GM21528 (cell line): Measurements from ENCODE around the gene ELOVL3.
"Not testable (repeated sequence)": the region's sequence is repeated elsewhere in the genome, so short reads cannot be mapped to it uniquely, and the experiment has no call there.

ENCODE experiments used
- ATAC-seq: cut with Tn5 transposase; IDR thresholded peaks from one replicate; pipeline ENCODE4 v1.9.1; 2021; ENCODE audit warnings: mild to moderate bottlenecking, moderate library complexity; ENCODE audit not compliant: unreplicated experiment, low FRiP score

Gene ELOVL3

GRCh38 chr10:102246261-102246660 lies 20.2 kb downstream of the ELOVL3 start:
- ATAC-seq = no peak

DNA sequence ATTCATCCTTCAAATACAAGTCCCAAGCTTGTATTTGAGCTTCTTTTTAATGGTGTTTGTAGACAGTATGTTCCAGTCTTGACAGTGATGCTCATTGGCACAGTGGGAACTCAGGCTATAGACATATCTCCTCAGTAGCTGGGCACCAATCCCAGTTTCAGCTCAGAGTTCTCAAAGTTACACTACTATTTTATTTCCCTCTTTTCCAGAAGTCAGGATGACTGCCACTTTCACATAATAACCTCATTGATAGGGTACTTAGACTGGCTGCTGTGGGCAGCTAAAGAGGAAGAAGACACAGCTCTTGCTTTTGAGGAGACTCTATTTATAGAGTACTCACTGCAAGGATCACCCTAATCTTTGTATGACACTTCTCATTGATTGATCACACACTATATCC lies 21.6 kb downstream of the ELOVL3 start:
- ATAC-seq = no peak

DNA sequence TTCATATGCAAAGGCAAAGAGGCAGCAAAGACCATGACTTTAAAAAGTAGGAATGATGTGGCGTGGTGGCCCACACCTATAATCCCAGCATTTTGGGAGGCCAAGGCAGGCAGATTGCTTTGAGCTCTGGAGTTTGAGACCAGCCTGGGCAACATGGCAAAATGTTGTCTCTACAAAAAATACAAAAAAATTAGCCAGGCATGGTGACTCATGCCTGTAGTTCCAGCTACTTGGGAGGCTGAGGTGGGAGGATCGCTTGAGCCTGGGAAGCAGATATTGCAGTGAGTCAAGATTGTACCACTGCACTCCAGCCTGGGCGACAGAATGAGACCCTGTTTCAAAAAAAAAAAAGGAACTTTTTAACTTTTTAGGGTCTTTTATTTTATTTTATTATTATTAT lies 26.4 kb downstream of the ELOVL3 start:
- not testable (repeated sequence) for ATAC-seq

DNA sequence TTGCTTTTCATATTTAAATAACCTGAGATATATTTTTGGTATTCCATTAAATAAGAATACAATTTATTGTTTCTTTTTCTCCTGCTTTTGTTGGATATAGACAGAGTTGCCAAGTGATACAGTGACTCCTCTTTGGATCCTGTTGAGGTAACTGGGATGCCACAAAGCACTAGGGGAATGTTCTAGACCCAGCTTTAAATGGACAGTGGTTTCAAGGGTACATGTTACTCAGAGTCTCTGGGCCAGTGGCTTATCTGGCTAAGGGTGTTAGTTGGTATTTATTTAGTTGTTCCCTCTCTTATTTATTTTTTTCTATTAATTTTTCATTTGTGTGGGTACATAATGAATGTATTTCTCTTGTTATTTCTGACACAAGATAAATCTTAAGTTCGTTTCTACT lies 28.3 kb downstream of the ELOVL3 start:
- ATAC-seq = no peak

DNA sequence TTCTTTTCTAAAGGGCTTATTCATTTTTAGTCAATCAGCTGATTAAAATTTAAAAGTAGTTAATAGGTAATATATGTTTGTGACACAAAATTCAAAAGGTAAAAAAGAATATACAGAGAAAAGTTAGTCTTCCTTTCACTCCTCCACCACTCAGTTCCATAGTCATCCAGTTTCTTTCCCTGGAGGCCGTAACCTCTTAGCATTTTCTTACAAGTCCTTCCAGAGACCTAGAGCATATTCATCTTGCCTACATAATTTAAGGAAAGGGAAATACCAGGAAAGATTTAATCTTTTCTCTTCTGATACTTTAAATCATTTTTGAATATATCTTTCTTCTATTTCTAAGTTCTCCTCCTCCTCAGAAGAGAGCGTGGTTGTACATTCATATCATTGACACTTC lies 29.3 kb downstream of the ELOVL3 start:
- ATAC-seq = no peak

DNA sequence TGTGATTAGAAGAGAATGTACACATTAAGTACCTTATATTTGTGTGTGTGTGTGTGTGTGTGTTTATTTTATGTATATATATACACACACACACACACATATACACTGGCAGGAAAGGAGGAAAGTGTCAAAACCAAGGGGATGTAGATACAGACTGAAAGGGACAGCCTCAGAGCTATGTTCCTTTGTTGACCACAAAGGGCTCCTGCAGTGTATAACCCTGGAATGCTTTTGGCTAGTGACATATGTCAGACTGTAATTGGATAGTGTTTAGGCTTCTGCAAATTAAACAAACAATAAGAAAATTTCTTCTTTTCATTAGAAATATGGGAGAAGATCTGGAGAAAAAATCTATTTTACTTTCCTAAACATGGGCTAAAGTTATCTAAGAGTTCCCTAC lies 35.1 kb downstream of the ELOVL3 start:
- ATAC-seq = no peak

DNA sequence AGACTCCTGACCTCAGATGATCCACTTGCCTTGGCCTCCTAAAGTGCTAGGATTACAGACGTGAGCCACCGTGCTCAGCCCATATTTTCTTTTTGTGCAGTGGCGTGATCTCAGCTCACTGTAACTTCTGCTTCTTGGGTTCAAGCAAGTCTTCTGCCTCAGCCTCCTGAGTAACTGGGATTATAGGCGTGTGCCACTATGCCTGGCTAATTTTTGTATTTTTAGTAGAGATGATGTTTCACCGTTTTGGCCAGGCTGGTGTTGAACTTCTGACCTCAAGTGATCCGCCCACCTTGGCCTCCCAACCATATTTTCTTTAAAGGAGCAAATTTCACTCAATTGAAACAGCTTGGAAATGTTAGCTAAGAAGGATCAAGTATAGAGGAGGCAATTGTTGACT lies 35.7 kb downstream of the ELOVL3 start:
- ATAC-seq = no peak

GRCh38 chr10:102262744-102263370 lies 36.8 kb downstream of the ELOVL3 start:
- ATAC-seq = no peak

DNA sequence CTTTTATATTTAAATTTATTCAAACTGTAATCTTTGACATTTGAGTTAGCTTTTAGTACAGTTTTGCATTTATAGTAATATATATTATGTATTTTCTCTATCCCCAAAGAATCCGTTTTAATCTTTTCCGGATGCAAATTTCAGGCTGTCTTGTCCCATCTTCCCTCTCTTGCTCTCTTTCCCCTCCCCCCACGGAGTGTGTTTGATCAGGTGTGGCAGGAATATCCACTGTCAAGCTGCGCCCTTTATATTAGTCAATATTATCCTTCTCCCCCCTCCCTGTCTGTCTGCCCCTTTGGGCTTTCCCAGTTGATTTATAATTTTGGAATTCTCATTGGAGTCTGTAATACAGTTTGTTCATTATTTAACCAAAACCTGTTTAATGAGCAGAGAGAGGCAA lies 38.3 kb downstream of the ELOVL3 start:
- ATAC-seq = no peak

DNA sequence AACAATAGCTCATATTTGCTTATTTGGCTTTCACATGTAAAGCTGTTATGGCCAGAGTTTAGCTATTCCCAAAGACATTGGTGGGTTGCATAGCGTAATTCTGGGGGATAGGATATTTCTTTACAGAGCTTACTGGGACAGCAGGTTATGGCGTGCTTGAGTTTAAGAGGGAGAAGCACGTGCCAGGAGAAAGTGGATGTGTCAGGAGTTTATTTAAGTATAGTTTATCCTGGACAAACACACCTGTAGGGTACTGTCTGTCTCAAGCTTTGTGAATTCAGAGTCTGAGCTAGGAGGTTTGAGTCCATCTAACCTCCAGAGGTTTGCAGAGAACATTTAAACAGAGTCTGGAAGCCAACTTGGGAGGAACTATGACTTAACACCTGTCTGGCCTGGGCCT lies 40.6 kb downstream of the ELOVL3 start:
- ATAC-seq = no peak

DNA sequence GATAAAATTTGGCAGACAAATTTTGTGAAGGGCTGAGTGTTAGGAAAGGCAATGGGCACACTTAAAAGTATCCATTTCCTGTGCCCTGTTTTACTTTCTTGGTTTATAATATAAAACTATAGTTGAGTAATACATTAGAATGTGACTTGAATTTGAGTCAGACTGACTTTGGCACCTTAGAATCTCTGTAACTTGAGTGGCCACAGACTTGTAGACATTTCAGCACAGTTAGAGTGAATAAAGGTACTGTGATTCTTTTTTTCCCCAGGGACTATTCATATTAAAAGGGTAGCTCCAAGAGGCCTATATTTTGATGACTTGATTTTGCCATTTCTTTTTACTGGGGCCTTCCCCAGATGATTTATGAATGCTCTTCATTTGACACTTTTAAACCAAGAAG lies 41.6 kb downstream of the ELOVL3 start:
- no peak for ATAC-seq

GRCh38 chr10:102268375-102268888 lies 42.3 kb downstream of the ELOVL3 start:
- ATAC-seq = no peak

DNA sequence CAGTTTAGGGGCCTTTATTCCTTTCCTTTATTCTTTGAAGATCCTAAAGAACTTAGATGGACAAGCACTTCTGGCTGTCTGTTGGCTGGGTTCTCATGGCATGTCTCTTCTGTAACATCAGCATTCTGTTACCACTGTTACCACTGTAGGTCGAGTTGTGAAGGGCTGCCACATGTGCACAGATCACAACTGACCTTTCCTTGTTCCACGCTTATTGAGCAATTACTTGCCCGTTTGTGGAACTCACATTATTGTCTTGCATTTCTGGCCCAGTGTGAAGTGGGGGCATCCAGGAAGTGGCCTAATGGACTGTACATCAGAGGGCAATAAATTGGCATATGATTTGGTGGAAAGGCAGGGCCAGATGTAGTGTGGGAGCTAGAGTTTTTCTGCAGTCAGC lies 42.9 kb downstream of the ELOVL3 start:
- ATAC-seq = no peak

GRCh38 chr10:102274062-102274461 lies 48.0 kb downstream of the ELOVL3 start:
- no peak for ATAC-seq

DNA sequence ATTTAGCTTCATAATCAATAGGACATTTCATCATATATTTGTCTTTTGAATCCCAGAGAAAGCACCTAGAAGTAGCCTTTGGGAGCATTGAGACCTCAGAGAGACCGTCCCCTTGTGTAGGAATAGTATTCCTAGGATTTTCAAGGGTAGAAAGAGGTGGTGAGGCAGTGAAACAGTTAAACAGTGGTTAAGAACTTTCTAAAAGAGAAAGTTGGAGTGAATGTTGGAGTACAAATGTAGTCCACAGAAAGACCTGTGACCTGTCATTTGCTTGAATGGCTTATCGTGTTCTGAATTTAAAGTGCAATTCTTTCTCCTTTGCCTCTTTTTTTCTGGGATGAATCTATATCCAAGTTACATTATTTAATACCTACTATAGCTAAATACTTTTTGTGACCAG lies 49.2 kb downstream of the ELOVL3 start:
- ATAC-seq = no peak

- no peak for ATAC-seq
These were observed 53.0 kb downstream of the ELOVL3 start for GRCh38 chr10:102279104-102279503.
